IPS DF 6.9 (cell line): ENCODE results near the gene SLC44A3.

ENCODE experiments used
- DNase-seq: peaks from one replicate; pipeline ENCODE4 v3.0.0-alpha.2; 2013; ENCODE audit warnings: low read depth, low spot score
- H3K27ac ChIP-seq: one replicate; pipeline ENCODE4 v1.5.1; 2013; ENCODE audit warnings: low read length, control low read depth
- H3K27me3 ChIP-seq: 2 replicates; pipeline ENCODE4 v1.6.1; 2013; ENCODE audit warnings: mild to moderate bottlenecking, low read length; ENCODE audit not compliant: control insufficient read depth, insufficient read depth
- H3K36me3 ChIP-seq: 2 replicates; pipeline ENCODE4 v1.6.1; 2013; ENCODE audit warnings: low read length; ENCODE audit not compliant: control insufficient read depth, insufficient read depth
- H3K4me1 ChIP-seq: 2 replicates; pipeline ENCODE4 v1.6.1; 2013; ENCODE audit warnings: low read length; ENCODE audit not compliant: control insufficient read depth, insufficient read depth
- H3K4me3 ChIP-seq: 2 replicates; pipeline ENCODE4 v1.5.1; 2013; ENCODE audit warnings: mild to moderate bottlenecking, low read length
- H3K9me3 ChIP-seq: 2 replicates; pipeline ENCODE4 v1.6.1; 2013; ENCODE audit warnings: low read length, inconsistent platforms; ENCODE audit not compliant: control insufficient read depth, insufficient read depth
- WGBS: extraction: QIAGEN DNeasy Blood & Tissue Kit; methylation state at CpG from one replicate; pipeline ENCODE4 v1.1.7; 2013; ENCODE audit warnings: mixed read lengths, missing lambda C conversion rate; ENCODE audit not compliant: insufficient read length, insufficient coverage; 5-methylcytosine and 5-hydroxymethylcytosine counted together

The SLC44A3 gene

GRCh38 chr1:94871031-94871430, 50.9 kb downstream of the SLC44A3 start:
- H3K4me1 ChIP-seq, result peaks cover 7% of the 10 kb centered on the region
- H3K36me3 ChIP-seq, result no peaks in the 10 kb centered on the region
- no peak overlapping the region for H3K4me3 ChIP-seq
- no peak overlapping the region for H3K27ac ChIP-seq
- H3K9me3 ChIP-seq, result no peaks in the 10 kb centered on the region
- H3K27me3 ChIP-seq, result no peaks in the 10 kb centered on the region
- DNase-seq, result no peak
- no CpG with 5 or more reads among the region's 2 CpGs for WGBS

GRCh38 chr1:94872771-94873495, 52.8 kb downstream of the SLC44A3 start:
- no peaks in the 10 kb centered on the region for H3K9me3 ChIP-seq
- H3K27me3 ChIP-seq, result no peaks in the 10 kb centered on the region
- no peak overlapping the region for H3K27ac ChIP-seq
- no peak for DNase-seq
- no CpG with 5 or more reads among the region's 4 CpGs for WGBS
- H3K36me3 ChIP-seq, result no peaks in the 10 kb centered on the region
- no peak overlapping the region for H3K4me3 ChIP-seq
- H3K4me1 ChIP-seq, result peaks cover 5% of the 10 kb centered on the region

- no peaks in the 10 kb centered on the region for H3K9me3 ChIP-seq
- WGBS, result no CpG with 5 or more reads among the region's 7 CpGs
- no peak for DNase-seq
- no peak overlapping the region for H3K4me3 ChIP-seq
- H3K27ac ChIP-seq, result no peak overlapping the region
- H3K27me3 ChIP-seq, result no peaks in the 10 kb centered on the region
- H3K36me3 ChIP-seq, result no peaks in the 10 kb centered on the region
- peaks cover 4% of the 10 kb centered on the region for H3K4me1 ChIP-seq
Observed at GRCh38 chr1:94873520-94874351, 53.6 kb downstream of the SLC44A3 start.

GRCh38 chr1:94874423-94874822, 54.3 kb downstream of the SLC44A3 start:
- peaks cover under 1% of the 10 kb centered on the region; the same call in 1 of the 2 replicates for H3K4me1 ChIP-seq

GRCh38 chr1:94875794-94876193, 55.6 kb downstream of the SLC44A3 start:
- WGBS, result no CpG with 5 or more reads among the region's 4 CpGs
- DNase-seq, result no peak
- H3K36me3 ChIP-seq, result no peaks in the 10 kb centered on the region
- H3K9me3 ChIP-seq, result no peaks in the 10 kb centered on the region
- H3K27me3 ChIP-seq, result no peaks in the 10 kb centered on the region
- H3K4me3 ChIP-seq, result no peak overlapping the region
- no peaks in the 10 kb centered on the region for H3K4me1 ChIP-seq
- no peak overlapping the region for H3K27ac ChIP-seq

More at GRCh38 chr1:94874423-94874822, 54.3 kb downstream of the SLC44A3 start:
- H3K27ac ChIP-seq, result no peak overlapping the region
- H3K9me3 ChIP-seq, result no peaks in the 10 kb centered on the region
- DNase-seq, result no peak
- no peaks in the 10 kb centered on the region for H3K36me3 ChIP-seq
- no peak overlapping the region for H3K4me3 ChIP-seq
- no peaks in the 10 kb centered on the region for H3K27me3 ChIP-seq
- WGBS, result no CpG with 5 or more reads among the region's 6 CpGs

GRCh38 chr1:94876362-94876761, 56.2 kb downstream of the SLC44A3 start:
- Histone ChIP-seq H3K4me1 (no peaks in the 10 kb centered on the region), H3K4me3 (no peak overlapping the region), H3K36me3 (no peaks in the 10 kb centered on the region), H3K27ac (no peak overlapping the region), H3K9me3 (no peaks in the 10 kb centered on the region), H3K27me3 (no peaks in the 10 kb centered on the region)
- no peak for DNase-seq
- WGBS, result no CpG with 5 or more reads among the region's 3 CpGs

GRCh38 chr1:94878329-94878728, 58.2 kb downstream of the SLC44A3 start:
- H3K36me3 ChIP-seq, result no peaks in the 10 kb centered on the region
- no peaks in the 10 kb centered on the region for H3K4me1 ChIP-seq
- DNase-seq, result no peak
- H3K4me3 ChIP-seq, result no peak overlapping the region
- H3K27ac ChIP-seq, result no peak overlapping the region
- H3K9me3 ChIP-seq, result no peaks in the 10 kb centered on the region
- no CpG with 5 or more reads among the region's 5 CpGs for WGBS
- H3K27me3 ChIP-seq, result no peaks in the 10 kb centered on the region

GRCh38 chr1:94883691-94884090, 63.5 kb downstream of the SLC44A3 start:
- no peaks in the 10 kb centered on the region for H3K36me3 ChIP-seq
- no peaks in the 10 kb centered on the region for H3K27me3 ChIP-seq
- H3K27ac ChIP-seq, result no peak overlapping the region
- H3K4me3 ChIP-seq, result no peak overlapping the region
- H3K4me1 ChIP-seq, result peaks cover 13% of the 10 kb centered on the region; the same call in 1 of the 2 replicates
- no peaks in the 10 kb centered on the region for H3K9me3 ChIP-seq
- whole genome bisulfite sequencing, result no CpG with 5 or more reads among the region's 4 CpGs
- no peak for DNase-seq

GRCh38 chr1:94884106-94884505, 63.9 kb downstream of the SLC44A3 start:
- H3K36me3 ChIP-seq, result no peaks in the 10 kb centered on the region
- peaks cover 13% of the 10 kb centered on the region; the same call in 1 of the 2 replicates for H3K4me1 ChIP-seq
- H3K27me3 ChIP-seq, result no peaks in the 10 kb centered on the region
- no peak overlapping the region for H3K4me3 ChIP-seq
- no peak overlapping the region for H3K27ac ChIP-seq
- peak; percentile 35 for DNase-seq
- no CpG with 5 or more reads among the region's 6 CpGs for WGBS
- H3K9me3 ChIP-seq, result no peaks in the 10 kb centered on the region

GRCh38 chr1:94884507-94884906, 64.3 kb downstream of the SLC44A3 start:
- no peak for DNase-seq
- Histone ChIP-seq H3K4me3 (no peak overlapping the region), H3K27me3 (no peaks in the 10 kb centered on the region)

More at GRCh38 chr1:94884507-94884906, 64.3 kb downstream of the SLC44A3 start:
- Histone ChIP-seq H3K36me3 (no peaks in the 10 kb centered on the region), H3K4me1 (peaks cover 13% of the 10 kb centered on the region; the same call in 1 of the 2 replicates), H3K27ac (no peak overlapping the region), H3K9me3 (no peaks in the 10 kb centered on the region)
- no CpG with 5 or more reads among the region's 6 CpGs for WGBS
